Loucy (cell line): Measurements from ENCODE around the gene MRTFB.

Experiments
- H2AFZ ChIP-seq: fragments of 200-600 bp; sonication (generic); 2 replicates; pipeline ENCODE4 v1.6.0; 2016; ENCODE audit warnings: antibody characterized with exemption, mild to moderate bottlenecking, low read length, moderate library complexity
- H3F3A ChIP-seq: fragments of 200-600 bp; 2 replicates; pipeline ENCODE4 v1.6.0; 2016; ENCODE audit warnings: antibody characterized with exemption, low read depth, mild to moderate bottlenecking
- H3K27me3 ChIP-seq: fragments of 200-600 bp; sonication (generic); 2 replicates; pipeline ENCODE4 v1.6.1; 2014; ENCODE audit warnings: low read length, mild to moderate bottlenecking; ENCODE audit not compliant: insufficient read depth, poor library complexity, severe bottlenecking
- H3K36me3 ChIP-seq: fragments of 200-600 bp; sonication (generic); 2 replicates; pipeline ENCODE4 v1.6.1; 2016; ENCODE audit warnings: low read length; ENCODE audit not compliant: insufficient read depth
- H3K4me1 ChIP-seq: fragments of 200-600 bp; sonication (generic); 2 replicates; pipeline ENCODE4 v1.5.1; 2014; ENCODE audit warnings: low read length, mild to moderate bottlenecking; ENCODE audit not compliant: insufficient read depth, poor library complexity, severe bottlenecking
- H3K4me2 ChIP-seq: fragments of 200-600 bp; sonication (generic); 2 replicates; pipeline ENCODE4 v1.6.0; 2014; ENCODE audit warnings: antibody characterized with exemption, low read length, low read depth, mild to moderate bottlenecking; ENCODE audit not compliant: poor library complexity, severe bottlenecking
- H3K4me3 ChIP-seq: fragments of 200-600 bp; sonication (generic); 2 replicates; pipeline ENCODE4 v1.5.1; 2014; ENCODE audit warnings: low read length, mild to moderate bottlenecking, mixed read lengths; ENCODE audit not compliant: poor library complexity, severe bottlenecking
- H3K79me2 ChIP-seq: fragments of 200-600 bp; sonication (generic); 2 replicates; pipeline ENCODE4 v1.6.1; 2014; ENCODE audit warnings: low read length; ENCODE audit not compliant: insufficient read depth
- H3K9ac ChIP-seq: fragments of 200-600 bp; sonication (generic); 2 replicates; pipeline ENCODE4 v1.6.0; 2014; ENCODE audit warnings: mild to moderate bottlenecking, low read depth, low read length, moderate library complexity; ENCODE audit not compliant: poor library complexity, severe bottlenecking
- H3K9me2 ChIP-seq: fragments of 200-600 bp; sonication (generic); replicated peaks from 2 replicates; pipeline ENCODE4 v1.6.1; 2016; ENCODE audit warnings: low read depth, low read length, mixed read lengths
- H3K9me3 ChIP-seq: fragments of 200-600 bp; sonication (generic); 2 replicates; pipeline ENCODE4 v1.6.1; 2014; ENCODE audit warnings: mild to moderate bottlenecking, antibody characterized with exemption, low read length, low read depth; ENCODE audit not compliant: insufficient read depth
- H4K20me1 ChIP-seq: fragments of 200-600 bp; sonication (generic); 2 replicates; pipeline ENCODE4 v1.6.0; 2014; ENCODE audit warnings: antibody characterized with exemption, low read length, mild to moderate bottlenecking; ENCODE audit not compliant: insufficient read depth, poor library complexity, severe bottlenecking
- EZH2phosphoT487 ChIP-seq: fragments of 200-600 bp; IDR thresholded peaks from 2 replicates; pipeline ENCODE4 v1.6.1; 2018; ENCODE audit warnings: antibody characterized with exemption, mild to moderate bottlenecking, moderate library complexity, borderline replicate concordance
- TF ChIP-seq, protein P1 (sequence below): fragments of 200-600 bp; sonication (generic); conservative IDR thresholded peaks from 2 replicates; pipeline ENCODE4 v1.5.1; 2014; ENCODE audit warnings: mild to moderate bottlenecking, antibody characterized with exemption, low read length

MRTFB gene

DNA sequence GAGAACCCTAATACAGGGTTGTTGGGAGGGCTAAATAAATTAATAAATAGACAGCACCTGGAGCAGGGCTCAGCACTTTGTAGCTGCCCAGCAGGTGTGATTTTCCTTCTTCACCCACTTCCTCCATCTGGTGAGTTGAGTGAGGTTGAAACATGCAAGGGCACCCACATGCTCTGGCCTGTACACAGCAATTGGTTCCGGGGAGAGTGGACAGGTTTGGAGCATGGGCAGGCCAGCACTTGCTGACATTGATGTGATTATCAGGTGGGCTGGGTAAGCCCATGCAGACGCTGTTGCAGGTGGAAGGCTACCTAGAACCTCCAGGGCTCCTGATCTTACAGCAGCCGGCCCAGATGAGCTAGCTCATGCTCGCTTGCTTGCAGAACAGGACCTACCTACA is 1.3 kb upstream of the MRTFB start:
- Histone ChIP-seq H2AFZ (no peak overlapping the region), H4K20me1 (no peaks in the 10 kb centered on the region), H3K79me2 (peaks cover 10% of the 10 kb centered on the region; the same call in 1 of the 2 replicates), H3K9ac (no peak overlapping the region), H3K9me3 (no peaks in the 10 kb centered on the region), H3K4me1 (peaks cover 7% of the 10 kb centered on the region), H3K9me2 (no peaks in the 10 kb centered on the region), H3K4me3 (no peak overlapping the region), H3K36me3 (no peaks in the 10 kb centered on the region), H3F3A (no peaks in the 10 kb centered on the region), H3K27me3 (no peaks in the 10 kb centered on the region), H3K4me2 (no peak overlapping the region)
- no peak for TF ChIP-seq EZH2phosphoT487
- TF ChIP-seq, protein P1, sequence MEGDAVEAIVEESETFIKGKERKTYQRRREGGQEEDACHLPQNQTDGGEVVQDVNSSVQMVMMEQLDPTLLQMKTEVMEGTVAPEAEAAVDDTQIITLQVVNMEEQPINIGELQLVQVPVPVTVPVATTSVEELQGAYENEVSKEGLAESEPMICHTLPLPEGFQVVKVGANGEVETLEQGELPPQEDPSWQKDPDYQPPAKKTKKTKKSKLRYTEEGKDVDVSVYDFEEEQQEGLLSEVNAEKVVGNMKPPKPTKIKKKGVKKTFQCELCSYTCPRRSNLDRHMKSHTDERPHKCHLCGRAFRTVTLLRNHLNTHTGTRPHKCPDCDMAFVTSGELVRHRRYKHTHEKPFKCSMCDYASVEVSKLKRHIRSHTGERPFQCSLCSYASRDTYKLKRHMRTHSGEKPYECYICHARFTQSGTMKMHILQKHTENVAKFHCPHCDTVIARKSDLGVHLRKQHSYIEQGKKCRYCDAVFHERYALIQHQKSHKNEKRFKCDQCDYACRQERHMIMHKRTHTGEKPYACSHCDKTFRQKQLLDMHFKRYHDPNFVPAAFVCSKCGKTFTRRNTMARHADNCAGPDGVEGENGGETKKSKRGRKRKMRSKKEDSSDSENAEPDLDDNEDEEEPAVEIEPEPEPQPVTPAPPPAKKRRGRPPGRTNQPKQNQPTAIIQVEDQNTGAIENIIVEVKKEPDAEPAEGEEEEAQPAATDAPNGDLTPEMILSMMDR, result no peak

DNA sequence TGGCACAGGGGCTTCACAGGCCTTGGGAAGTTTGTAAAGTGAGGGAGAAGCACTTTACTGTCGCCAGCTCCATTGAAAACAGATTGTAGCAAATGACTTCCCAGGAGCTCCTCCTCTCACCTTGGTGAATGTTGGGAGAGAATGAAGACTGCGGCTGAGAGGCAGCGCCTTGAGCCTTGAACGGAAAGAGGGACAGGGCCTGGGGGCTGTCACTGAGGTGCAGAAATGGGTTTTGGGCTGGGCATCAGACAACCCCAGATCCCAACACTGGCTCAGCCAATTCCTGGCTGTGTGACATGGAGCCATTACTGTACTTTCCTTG is 603 bp upstream of the MRTFB start:
- TF ChIP-seq, protein P1, result no peak
- TF ChIP-seq EZH2phosphoT487, result no peak
- Histone ChIP-seq H3F3A (no peaks in the 10 kb centered on the region), H2AFZ (peak overlapping the region; percentile 95), H3K9me2 (no peaks in the 10 kb centered on the region), H4K20me1 (no peaks in the 10 kb centered on the region), H3K9ac (peak overlapping the region; percentile 81), H3K27me3 (no peaks in the 10 kb centered on the region), H3K4me1 (peaks cover 9% of the 10 kb centered on the region), H3K79me2 (peaks cover 10% of the 10 kb centered on the region; the same call in 1 of the 2 replicates), H3K4me3 (peak overlapping the region; percentile 82), H3K36me3 (no peaks in the 10 kb centered on the region), H3K4me2 (peak overlapping the region; percentile 76), H3K9me3 (no peaks in the 10 kb centered on the region)

DNA sequence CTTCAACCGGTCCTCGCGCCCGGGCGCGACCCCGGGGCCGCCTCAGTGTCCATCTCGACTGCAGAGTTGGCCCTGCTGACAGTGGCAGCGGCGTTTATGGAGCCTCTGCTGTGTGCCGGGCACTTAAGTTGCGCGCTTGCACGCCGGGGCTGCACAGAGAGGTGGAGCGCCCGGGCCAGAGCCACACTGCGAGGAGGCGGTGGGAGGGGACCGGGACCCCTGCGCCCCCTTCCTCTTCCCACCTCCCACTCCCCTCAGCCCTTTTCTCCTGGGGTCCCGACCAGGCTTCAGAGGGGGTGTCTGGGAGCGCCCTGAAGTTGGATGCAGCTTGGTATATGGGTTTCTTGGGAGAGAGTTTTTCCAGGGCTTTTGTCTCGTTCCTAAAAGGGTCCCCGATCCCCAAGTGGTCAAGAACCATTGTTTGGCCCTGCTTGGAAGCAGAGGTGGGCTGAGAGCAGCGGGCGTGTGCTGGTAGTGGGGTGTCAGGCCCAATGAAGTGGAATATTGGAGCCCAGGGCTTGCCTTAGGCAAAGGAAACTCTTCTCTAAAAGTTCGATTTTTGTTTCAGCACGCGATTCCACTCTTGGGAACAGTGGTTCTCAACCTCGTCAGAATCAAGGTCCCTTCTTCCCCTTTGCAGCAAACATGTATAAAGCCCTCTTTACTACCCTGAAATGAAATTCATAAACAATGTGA is 605 bp downstream of the MRTFB start:
- TF ChIP-seq, protein P1, result no peak
- no peak for TF ChIP-seq EZH2phosphoT487
- H3K9me2 ChIP-seq, result no peaks in the 10 kb centered on the region
- peak overlapping the region; percentile 79 for H3K4me2 ChIP-seq
- no peaks in the 10 kb centered on the region for H3K27me3 ChIP-seq
- no peaks in the 10 kb centered on the region for H3K9me3 ChIP-seq
- H3K36me3 ChIP-seq, result no peaks in the 10 kb centered on the region
- H4K20me1 ChIP-seq, result no peaks in the 10 kb centered on the region
- peaks cover 10% of the 10 kb centered on the region; the same call in 1 of the 2 replicates for H3K79me2 ChIP-seq
- H3K4me3 ChIP-seq, result peak overlapping the region; percentile 82
- peak overlapping the region; percentile 81 for H3K9ac ChIP-seq
- H3K4me1 ChIP-seq, result peaks cover 9% of the 10 kb centered on the region
- H3F3A ChIP-seq, result no peaks in the 10 kb centered on the region
- H2AFZ ChIP-seq, result peak overlapping the region; percentile 89; the same call in 1 of the 2 replicates
